ENCODE results near the gene LRRC74B.
A peak's percentile ranks its signal among the peaks of the same experiment; 100 is the strongest.
"Not testable (repeated sequence)": the region's sequence is repeated elsewhere in the genome, so short reads cannot be mapped to it uniquely, and the experiment has no call there.

Gene LRRC74B, protein sequence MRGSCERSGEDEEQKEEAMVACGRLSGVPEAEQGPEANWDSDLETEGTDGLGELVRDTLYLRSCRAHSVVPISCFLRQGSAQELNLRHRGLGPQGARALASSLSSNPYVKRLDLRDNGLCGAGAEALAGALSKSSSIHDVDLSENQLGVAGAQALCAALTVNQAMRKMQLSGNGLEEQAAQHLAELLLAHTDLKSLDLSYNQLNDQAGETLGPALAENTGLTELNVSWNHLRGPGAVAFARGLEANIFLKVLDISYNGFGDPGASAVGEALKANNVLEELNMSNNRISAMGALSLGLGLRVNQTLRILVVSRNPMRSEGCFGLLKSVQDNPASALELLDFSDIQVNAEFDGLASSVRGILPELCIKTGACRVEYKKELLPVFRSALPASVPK

DNA sequence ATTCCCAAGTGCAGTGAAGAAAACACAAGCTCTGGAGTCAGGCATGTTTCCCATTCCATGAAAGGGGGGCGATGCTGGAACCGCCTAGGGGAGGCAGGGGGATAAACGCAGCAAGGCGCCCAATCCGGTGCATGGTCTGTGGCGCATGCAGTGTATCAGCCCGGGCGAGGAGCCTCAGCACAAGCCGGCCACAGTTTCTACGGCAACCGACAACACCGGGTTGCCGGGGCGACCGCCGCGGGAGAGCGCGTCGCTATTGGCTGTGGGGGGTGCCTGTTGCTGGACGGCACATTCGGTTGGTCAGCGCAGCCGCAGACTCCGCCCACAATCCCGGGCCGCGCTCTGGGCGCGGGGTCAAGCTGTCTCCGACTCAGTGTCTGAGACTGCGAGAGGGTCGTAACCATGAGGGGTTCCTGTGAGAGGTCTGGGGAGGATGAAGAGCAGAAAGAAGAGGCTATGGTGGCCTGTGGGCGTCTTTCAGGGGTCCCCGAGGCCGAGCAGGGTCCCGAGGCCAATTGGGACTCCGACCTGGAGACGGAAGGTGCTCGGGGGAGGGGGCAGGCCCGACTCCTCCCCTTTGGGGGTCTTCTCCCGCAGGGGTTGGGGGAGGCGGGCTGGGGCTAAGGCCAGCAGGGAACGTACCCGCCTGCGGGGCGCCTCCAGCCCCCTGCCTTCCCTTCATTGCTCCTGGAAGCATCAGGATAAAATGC, at the start of gene LRRC74B:
Gene LRRC74B (plus strand): TSS at position 362 of the 710 bp plus-strand sequence. CDS start 41 bp downstream, at position 403.
- H3K4me3 ChIP-seq (ENCODE audit: low read depth, low read length): peak within 1 kb of the TSS; percentile 73

DNA sequence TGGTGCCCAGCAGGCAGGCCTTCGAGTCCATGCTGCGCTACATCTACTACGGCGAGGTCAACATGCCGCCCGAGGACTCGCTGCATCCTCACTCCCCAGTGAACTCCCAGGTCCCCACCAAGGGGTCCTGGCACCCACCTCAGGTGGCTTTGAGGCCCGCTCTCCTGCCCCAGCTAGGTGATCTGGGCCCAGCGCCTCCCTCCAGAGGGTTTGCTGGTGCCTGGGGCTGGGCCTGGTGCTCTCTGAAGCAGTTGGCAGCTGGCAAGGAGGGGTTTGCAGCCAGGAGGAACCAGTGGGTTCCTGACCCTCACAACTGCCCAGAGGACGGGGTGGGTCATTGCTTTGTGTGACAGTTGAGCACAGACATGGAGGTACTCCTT, 49.7 kb upstream of the LRRC74B start:
- no peak overlapping the region for H3K4me3 ChIP-seq (ENCODE audit: low read depth, low read length)

DNA sequence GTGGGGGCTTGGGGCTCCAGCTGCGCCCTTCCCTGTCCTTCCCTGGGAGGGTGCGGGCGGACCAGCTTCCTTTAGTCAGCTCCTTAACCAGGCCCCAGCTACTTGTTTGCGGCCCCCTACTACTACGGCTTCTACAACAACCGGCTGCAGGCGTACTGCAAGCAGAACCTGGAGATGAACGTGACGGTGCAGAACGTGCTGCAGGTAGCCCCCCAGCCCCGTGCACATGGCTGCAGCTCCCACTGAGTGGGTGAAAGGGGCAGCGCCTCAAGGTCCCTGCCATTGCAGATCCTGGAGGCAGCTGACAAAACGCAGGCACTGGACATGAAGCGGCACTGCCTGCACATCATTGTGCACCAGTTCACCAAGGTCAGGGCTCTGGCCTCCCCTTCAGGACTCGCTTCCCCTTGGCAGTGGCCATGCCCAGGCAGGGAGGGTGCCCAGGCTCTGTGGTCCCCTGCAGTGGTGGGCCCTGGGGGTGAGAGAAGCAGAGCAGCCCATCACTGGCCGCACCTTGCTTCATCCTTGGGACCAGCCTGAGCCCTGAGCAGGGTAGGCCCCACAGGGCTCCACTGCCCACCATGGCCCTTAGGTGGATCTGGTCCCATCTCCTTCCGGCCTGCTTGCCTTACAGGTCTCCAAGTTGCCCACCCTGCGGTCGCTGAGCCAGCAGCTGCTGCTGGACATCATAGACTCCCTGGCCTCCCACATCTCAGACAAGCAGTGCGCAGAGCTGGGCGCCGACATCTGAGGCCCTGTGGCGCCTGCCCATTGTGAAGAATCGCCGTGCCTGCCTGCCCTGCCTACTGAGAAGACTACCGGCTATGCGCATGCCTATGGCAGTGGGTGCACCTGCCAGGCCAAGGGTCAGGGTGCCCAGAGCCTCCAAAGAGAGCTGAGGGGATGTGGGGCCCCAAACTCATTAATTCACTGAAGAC, 48.9 kb upstream of the LRRC74B start:
- H3K4me3 ChIP-seq (ENCODE audit: low read depth, low read length): no peak overlapping the region

DNA sequence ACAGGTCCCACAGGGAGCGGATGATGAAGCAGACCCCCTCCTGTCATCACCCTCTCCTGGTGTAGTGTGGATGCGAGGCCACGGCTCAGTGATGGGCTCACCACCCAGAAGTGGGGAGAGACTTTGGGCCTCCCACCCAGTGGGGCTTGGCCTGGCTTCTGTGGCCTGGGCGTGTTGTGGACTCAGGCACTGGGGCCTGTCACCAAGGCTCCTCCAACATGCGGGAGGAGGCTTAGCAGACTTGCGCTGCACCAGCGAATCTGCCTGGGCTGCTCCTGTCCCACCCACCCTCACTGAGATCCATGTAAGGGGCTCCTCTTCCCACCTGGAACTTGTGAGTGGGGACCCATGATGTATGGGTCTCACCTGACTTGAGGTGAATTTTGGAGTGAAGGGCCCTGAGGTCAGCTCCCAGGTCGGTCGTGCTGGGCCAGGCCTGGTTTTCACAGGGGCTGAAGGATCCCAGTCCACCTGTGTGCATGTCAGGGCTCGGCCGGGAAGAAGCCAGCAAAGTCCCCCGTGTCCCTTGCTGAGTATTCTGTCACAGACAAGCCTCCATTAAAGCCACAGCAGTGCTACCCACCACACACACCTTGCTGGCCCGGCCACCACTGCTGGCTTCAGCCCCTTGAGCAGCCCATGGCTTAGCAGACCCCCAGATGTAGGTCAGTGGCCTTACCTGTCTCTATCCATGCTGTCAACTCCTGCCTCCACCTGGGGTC, 48.0 kb upstream of the LRRC74B start:
- H3K4me3 ChIP-seq (ENCODE audit: low read depth, low read length): no peak overlapping the region

DNA sequence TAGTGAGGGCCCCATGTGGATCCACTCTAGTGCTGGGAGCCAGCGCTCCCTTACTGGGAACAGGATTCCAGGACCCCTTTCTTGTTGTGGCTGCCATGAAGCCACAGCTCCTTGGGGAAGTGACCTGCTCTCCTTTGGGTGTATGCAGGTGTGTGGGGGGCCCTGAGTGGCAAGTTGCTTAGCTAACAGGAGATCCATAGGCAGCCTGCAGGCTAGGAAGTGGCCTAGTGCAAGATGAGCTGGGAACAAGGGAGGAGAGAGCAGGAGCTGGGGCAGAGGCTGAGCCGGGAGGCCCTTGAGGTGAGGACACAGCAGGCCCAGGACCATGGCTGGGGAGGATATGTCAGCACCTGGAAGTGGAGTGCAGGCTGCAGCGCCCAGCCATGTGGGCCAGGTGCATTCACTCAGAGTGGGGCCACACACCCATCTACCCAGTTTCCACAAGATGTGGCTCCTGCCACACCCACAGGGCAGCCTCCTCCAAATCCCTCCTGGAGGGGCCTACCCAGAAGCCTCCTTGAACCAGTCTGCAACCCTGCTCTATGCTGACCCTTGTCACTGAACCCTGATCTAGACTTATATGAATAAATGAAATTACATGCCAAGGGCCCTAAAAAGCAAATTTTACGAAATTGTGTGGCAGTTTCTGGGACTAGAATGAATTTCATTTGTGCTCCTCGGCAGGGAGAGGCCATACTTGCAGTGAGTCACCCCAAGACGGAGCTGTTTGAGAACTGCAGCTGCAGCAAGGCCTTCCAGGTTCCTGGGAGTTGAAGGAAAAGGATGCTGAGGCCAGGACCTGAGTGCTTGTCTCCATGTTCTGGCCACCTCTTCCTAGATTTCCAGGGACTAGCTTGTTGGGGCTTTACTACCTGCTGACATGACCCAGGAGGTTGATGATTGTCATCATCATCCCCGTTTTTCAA, 47.1 kb upstream of the LRRC74B start:
- H3K4me3 ChIP-seq (ENCODE audit: low read depth, low read length): no peak overlapping the region

DNA sequence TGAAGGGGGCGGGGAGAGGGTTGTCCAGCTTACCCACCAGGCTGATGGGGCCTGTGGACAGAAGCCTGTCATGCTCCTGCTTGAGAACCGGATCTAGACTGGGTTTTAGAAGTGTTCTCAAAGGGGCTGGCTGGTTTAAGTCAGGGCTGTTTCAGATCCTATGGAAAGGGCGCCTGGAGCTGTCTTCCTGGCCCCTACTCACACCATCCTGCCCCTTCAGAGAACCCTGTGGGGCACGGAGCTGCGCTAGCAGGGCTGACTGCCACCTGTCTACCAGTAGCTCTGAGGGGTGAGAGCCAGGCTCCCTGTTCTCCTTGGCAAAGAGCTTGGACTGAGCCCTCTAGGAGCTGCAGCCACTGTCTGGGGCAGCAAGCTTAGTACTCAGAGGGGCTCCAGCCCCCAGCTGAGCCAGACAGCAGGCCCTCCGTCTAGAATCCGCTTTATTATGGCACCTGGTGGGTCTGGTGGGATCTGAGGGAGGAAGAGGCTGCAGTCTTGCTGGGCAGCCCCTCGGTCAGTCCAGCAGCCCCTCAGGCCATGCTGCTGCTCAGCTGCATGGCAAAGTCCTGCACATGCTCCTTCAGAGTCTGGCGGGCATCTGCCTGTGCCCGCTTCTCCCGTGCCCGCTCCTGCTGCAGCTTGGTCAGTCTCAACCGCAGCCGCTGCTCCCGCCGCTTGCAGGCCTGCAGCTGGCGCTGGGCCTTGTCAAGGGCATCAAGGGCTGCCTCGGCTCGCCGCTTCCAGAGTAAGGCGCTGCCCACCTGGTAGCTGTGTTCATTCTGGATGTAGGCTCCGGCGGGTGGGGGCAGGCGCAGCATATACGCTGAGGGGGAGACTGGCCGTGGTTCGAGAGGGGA, 46.2 kb upstream of the LRRC74B start:
- no peak overlapping the region for H3K4me3 ChIP-seq (ENCODE audit: low read depth, low read length)

DNA sequence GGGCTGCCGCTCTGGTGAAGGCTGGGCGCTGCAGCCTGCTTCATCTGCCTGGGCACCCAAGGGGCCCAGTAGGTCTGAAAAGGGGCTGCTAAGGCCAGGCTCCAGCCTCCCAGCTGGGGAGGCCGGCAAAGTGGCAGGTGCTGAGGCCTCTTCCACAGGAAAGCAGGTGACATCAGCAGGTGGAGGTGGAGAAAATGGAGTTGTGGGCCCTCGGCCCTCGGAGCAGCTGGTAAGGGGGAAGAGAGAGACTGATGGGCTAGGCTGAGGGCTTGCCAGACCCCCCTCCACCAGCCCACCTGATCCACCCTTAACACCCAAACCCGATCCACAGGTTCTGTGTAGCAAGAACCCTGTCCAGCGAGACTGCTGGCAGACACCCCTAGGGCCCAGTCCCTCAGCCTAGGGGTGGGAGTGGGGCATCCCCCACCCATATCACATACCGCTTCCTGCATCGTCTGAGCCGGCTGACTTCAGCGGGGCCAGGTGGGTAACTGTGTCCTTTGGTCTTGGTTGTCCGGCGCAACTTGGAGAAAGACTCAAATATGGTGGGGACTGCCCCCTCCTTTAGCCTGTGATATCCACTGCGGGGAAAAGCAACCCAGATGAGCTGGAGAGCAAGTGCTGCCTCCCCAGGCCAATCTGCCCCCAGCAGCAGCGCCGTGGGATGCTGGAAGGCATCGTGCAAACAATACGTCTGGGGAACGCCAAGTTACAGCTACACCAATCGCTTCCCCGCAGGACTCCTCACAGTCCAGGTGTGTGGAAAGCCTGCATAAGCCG, 45.3 kb upstream of the LRRC74B start:
- no peak overlapping the region for H3K4me3 ChIP-seq (ENCODE audit: low read depth, low read length)

DNA sequence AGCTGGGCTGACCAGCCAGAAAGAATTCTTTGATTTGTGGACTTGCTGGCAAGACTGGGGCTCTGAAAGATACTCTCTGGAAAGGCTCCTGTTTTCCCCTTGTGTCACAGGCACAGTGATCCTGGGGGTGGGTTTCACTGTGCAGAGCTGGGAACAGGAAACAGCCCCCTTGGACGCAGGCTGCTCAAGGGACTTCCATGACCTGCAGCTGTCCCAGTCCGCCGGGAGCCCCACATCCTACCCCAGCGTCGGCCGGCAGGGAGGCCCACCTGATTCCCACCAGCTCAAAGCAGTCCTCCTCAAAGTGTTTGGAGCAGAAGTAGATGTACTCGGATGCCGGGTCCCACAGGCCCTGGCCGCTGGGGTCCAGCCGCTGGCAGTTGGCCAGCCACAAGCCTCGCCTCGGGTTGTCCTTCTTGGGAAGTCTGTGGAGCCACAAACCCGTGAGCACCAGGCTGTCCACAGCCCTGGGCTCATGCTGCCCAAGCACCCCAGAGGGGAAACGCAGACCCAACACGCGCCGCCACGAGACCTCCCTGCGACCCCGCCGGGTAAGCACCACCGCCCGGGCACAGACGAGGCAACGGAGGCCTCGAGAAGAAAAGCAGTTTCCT, 44.7 kb upstream of the LRRC74B start:
- H3K4me3 ChIP-seq (ENCODE audit: low read depth, low read length): peak overlapping the region; percentile 56

DNA sequence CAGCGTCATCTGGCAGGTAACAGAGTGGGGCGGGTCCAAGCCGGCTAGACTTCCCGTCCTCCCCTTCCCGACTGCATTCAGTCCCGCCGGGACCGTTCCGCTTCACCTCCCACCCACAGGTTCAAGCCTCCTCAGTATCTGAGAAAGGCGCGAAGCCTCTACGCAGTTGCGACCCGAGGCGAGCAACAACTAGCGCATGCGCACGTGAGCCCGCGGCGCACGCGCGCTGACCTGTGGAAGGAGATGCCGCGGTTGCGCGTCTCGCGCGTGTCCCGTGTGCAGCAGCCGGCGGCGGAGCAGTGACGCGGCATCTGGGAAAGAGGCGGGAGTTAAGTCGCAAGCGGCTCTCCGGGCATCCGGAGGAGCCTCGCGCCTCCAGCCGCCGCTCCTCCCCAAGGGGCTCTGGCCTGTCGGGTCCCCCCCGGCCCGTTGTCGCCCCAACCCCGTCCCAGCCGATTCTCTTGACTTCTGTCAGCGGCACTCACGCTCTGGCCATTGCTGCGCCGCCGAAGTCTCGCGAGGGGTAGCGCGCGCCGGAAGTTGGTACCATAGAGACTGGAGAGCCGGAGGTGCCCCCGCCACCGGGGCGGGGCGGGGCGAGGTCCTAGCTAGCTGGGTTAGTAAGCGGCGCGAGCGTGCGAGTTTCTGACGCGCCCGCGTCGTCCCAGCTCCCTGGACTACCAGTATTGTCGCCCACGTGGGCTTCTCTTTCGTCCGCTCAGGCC, 44.0 kb upstream of the LRRC74B start, which contains the start of gene THAP7:
Gene THAP7 (minus strand): TSS at position 518 of the 725 bp plus-strand sequence. CDS start 207 bp downstream, at position 311.
- peak within 1 kb of the TSS; percentile 56 for H3K4me3 ChIP-seq (ENCODE audit: low read depth, low read length)

DNA sequence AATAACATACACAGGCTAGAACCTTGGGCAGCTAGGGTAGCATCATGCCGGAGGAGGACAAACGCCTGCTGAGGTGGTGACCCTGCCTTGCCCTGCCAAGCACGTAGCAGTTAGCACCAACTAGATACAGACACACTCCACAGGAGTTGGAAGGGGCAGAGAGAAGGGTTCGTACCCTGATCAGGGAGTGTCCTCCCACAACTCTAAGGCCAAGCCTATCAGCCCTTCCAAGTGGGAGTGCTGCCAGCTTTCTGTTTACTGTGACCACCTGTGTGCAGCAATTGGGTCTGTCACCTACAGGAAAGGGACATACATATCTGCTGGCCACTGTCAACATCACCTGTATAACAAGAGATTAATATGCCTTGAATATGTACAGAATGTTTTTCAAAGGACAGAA, 42.0 kb upstream of the LRRC74B start:
- no peak overlapping the region for H3K4me3 ChIP-seq (ENCODE audit: low read depth, low read length)

DNA sequence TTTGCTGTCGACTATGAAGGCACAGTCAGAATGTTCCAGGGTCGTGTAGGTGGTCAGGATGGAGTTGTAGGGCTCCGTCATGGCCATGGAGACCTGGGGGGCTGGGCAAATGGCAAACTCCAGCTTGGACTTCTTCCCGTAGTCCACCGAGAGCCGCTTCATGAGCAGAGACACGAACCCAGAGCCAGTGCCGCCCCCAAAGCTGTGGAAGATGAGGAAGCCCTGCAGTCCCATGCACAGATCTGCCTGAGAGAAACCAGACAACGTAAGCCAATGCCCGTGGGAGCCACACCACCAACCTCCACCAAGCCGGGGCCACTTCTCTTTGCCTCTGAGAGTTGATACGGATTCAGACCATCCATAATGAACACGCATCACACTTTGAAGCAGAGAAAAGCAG, 36.5 kb upstream of the LRRC74B start:
- not testable (repeated sequence) for H3K4me3 ChIP-seq (ENCODE audit: low read depth, low read length)

DNA sequence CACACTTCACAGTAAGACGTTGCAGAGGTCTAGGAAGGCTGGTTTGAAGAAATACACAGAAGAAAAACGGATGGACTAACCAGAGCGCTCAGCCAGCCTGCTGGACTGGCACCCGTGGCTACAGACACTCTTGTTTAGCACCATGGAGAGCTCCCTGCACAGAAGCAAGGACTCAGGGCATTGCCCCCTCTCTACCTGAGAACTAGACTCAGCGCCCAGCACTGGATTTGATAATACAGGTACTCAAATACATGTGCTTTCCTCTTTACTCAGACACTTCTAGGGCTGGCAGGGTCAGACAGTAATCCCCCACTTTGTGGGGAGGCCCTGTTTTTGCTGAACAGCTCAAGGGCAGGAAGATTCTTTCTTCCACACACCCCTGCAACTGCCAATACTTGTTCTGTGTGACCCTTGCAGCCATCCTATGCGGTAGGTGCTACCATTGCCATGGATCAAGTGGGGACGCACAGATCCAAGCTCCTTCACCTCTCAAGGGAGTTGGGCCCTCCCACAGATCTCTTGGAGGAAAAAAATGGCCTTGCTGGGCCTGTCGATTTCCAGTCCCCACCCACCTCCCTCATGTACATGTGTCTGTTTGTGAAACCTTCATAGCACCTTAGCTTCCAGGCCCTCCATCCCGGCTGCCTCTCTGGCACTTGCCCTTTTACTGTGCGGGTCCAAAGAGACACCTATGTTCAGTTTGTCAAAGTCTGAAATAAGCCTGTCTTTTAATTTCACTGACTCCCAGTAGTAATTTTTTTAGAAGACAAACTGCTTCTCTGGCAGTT, 35.9 kb upstream of the LRRC74B start:
- H3K4me3 ChIP-seq (ENCODE audit: low read depth, low read length): no peak overlapping the region

DNA sequence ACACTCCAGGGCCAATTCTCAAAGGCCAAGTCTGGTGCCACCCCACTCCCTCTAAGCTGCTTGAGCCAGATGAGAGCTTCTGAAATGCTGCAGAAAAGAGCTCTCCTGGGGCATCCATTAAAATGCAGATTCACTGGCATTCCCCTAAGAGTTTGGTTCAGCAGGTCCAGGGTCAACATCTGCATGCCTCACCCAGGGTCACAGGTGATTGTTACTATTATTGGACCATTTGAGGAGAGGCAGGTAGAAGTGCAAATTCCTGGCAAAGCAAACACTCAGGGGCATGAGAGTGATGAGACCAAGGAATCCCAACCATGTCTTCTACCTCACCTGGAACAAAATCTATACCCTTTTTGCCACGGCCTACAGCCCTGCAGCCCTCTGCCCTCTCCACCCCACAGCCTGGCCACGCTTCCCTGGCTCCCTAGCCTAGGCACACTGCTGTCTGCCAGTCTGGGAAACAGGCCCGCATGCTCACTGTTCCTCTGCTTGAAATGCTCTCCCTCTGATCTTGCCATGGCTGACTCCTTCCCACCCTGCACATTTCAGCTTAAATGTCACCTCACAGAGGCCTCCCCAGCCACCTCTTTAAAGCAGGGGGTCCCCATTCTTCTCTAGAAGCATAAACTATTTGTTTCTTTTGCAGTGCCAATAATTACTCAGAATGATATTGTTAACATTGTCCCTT, 35.2 kb upstream of the LRRC74B start:
- no peak overlapping the region for H3K4me3 ChIP-seq (ENCODE audit: low read depth, low read length)

DNA sequence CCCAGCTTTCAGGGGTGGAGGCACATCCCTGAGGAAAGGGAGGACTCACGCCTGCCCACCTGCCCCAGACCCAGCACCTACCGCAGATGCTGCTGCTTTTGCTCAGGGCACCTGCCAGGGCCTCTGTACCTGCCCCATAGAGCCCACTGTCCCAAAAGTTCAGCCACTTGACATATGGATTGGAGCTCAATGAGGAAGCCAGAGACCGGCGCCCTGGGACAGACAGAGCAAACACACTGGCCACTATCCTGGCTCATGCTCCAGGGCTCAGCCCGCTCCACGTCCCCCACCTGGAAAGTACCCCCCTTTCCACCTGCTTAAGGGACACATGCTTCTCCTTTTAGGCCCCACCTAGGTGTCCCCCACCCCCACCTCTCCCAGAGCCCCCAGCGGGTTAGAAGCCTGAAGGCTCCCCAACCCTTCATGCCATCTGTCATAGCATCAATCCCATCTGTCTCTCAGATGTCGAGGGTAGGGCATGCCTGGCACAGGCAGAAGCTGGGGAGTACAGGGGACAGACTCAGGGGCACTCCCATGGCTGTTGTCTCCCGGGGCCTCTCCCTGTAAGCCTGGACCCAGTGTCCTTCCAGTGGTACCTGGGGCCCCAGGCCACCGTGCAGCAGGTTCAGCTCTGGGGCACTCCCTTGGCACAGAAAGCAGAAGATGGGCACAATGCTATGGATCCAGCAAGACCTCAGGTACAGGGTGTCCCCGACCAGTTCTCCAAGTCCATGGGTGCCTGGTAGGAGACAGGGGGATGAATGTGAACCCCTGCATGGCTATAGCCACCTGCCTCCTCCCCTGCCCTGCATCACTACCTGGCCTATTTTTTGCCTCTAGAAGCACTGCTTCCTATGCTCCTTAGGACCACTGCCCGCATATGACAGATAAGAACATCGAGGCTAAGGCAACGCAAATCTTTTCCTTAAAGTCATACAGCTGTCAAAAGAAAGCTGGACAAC, 33.0 kb upstream of the LRRC74B start:
- no peak overlapping the region for H3K4me3 ChIP-seq (ENCODE audit: low read depth, low read length)

Data from iPS-11a (cell line).